ENCODE measurements around the gene SLC35G6.
"Not testable (repeated sequence)": the region's sequence is repeated elsewhere in the genome, so short reads cannot be mapped to it uniquely, and the experiment has no call there.

Gene SLC35G6

DNA sequence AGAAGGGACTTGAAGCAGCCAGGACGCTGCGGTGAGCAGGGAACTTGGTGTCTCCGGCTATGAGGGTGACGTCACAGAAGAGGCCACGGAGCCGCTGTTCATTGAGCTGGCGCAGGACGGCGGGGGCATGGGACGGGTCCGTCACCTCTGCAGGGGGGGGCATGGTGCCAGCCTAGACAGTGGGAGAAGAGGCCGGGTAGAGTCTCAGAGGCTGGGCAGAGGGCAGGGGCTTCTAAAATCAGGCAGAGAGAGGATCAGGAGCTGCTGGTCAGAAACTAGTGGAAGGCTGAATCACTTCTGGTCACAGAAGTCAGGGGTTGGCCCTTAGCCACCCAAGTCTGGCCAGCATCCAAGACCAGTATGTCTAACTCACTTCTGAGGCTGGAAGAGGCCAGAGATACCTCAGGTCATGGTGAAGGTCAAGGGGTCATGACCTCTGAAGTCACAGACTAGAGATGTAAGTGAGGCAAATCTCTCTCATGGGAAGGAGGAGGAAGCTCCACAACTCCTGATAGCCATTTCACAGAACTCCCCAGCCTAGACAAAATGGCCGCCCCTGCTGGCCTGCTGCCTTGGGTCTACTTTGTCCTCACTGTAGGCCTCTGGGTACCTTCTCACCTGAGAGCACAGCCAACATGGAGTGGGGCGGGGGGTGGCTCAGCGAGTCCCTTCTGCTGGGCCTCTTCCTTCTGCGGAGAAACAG lies 14.5 kb upstream of the SLC35G6 start:
- H3K4me3 ChIP-seq (ENCODE audit: low read length) = no peak overlapping the region

DNA sequence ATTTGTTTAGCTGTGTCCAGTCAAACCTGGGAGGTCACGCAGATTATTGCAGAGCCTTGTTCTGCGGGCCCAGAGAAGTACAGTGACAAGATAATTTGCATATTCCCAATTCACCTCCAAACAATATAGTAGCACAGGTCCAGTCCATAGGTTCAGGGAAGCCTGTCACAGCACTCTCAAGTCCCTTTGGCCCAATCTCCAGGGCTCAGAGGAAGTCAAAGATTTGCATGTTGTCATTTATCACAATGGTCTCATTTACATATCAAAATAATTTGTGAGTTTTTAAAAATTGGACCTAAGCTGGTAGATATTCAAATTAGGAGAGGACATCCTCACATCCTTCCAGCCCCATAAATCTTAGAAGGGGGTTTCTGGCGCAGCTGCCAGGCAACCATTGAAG lies 13.7 kb upstream of the SLC35G6 start:
- H3K4me3 ChIP-seq (ENCODE audit: low read length) = no peak overlapping the region
- TF ChIP-seq ZNF274 (IDR thresholded peaks at IDR 0.05; ENCODE audit: low read depth, low read length) = no peak

More for the DNA sequence above, 14.5 kb upstream of the SLC35G6 start:
- TF ChIP-seq ZNF274 (IDR thresholded peaks at IDR 0.05; ENCODE audit: low read depth, low read length) = no peak

DNA sequence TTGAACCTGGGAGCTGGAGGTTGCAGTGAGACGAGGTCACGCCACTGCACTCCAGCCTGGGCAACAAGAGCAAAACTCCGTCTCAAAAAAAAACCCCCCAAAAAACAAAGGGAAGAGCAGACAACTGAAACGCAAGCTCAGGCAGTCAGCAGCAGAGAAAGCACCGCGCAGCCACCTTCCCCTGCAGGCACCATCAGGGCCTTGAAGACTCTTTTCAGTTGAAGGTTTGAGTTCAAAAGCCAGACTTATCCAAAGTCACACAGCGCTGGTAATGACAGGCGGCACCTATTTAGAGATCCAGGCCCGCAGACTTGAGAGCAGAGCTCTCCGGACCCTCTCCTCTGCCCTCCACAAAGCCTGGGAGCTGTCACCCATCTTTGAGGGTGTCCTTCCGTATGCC lies 13.0 kb upstream of the SLC35G6 start:
- TF ChIP-seq ZNF274 (IDR thresholded peaks at IDR 0.05; ENCODE audit: low read depth, low read length) = no peak
- H3K4me3 ChIP-seq (ENCODE audit: low read length) = no peak overlapping the region

DNA sequence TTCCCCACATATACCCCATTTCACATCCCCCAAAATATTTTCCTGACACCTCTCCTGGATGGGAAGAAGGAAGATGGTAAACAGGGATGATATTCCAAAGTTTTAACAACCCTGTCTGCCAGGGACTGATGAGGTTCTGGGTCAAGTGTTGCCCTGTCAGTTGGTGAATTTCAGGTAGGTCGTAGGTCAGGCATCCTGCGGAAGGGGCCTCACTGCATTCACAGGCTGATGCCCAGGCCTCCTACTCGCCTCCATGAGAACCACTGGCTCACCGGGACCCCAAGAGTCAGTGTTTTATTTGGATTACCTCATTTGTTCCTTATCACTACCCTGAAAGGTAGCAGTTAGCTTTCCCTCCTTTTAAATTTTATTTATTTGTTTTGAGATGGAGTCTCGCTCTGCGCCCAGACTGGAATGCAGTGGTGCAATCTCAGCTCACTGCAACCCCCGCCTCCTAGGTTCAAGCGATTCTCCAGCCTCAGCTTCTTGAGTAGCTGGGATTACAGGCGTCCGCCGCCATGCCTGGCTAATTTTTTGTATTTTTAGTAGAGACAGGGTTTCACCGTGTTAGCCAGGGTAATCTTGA lies 12.3 kb upstream of the SLC35G6 start:
- no peak for TF ChIP-seq ZNF274 (IDR thresholded peaks at IDR 0.05; ENCODE audit: low read depth, low read length)
- no peak overlapping the region for H3K4me3 ChIP-seq (ENCODE audit: low read length)

DNA sequence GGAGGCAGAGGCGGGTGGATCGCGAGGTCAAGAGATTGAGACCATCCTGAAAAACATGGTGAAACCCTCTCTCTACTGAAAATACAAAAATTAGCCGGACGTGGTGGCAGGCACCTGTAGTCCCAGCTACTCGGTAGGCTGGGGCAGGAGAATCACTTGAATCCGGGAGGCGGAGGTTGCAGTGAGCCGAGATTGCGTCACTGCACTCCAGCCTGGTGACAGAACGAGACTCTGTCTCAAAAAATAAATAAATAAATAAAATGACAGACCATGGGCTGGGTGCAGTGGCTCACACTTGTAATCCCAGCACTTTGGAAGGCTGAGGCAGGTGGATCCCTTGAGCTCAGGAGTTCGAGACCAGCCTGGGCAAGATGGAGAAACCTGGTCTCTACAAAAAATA lies 11.4 kb upstream of the SLC35G6 start:
- H3K4me3 ChIP-seq (ENCODE audit: low read length) = not testable (repeated sequence)

DNA sequence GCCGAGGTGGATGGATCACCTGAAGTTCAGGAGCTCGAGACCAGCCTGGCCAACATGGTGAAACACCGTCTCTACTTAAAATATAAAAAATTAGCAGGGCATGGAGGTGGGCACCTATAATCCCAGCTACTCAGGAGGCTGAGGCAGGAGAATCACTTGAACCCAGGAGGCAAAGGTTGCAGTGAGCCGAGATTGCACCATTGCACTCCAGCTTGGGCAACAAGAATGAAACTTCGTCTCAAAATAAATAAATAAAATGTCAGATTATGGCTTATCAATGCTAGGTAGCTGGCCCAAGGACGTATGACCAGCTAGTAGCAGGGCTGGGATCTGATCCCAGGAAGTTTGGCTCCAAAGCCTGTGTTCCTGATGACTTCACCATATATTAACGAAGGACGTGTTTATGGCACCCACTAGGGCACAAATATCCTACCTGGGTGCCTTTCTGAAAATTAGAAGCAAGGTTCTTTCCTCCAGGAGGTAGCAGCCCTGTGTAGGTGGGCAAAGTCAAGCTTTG lies 10.7 kb upstream of the SLC35G6 start:
- H3K4me3 ChIP-seq (ENCODE audit: low read length) = not testable (repeated sequence)

DNA sequence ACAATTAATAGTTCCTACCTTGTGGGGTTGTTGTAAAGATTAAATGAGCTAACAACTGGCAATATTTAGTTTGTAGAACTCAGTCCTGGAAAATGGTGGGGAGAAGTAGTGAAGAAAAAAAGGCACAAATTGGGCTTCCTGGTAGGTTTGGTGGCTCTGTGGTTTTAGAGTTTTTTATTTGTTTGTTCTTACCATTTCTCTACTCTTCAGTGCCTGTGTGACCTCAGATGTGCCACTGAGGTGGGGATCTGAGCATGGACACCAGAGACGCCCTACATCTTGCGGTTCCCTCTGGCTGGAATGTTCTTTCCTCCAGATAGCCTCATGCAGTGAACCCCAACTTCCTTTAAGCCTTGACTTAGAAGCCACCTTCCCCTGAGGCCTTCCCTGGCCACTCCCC lies 9.5 kb upstream of the SLC35G6 start:
- no peak for TF ChIP-seq ZNF274 (IDR thresholded peaks at IDR 0.05; ENCODE audit: low read depth, low read length)
- no peak overlapping the region for H3K4me3 ChIP-seq (ENCODE audit: low read length)

DNA sequence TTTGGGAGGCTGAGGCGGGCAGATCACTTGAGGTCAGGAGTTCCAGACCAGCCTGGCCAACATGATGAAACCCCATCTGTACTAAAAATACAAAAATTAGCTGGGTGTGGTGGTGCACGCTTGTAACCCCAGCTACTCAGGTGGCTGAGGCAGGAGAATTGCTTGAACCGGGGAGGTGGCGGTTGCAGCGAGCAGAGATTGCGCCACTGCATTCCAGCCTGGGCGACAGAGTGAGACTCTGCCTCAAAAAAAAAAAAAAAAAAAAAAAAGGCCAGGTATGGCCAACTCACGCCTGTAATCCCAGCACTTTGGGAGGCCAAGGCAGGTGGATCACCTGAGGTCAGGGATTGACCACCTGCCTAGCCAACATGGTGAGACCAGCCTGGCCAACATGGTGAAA lies 6.5 kb upstream of the SLC35G6 start:
- H3K4me3 ChIP-seq (ENCODE audit: low read length) = not testable (repeated sequence)

DNA sequence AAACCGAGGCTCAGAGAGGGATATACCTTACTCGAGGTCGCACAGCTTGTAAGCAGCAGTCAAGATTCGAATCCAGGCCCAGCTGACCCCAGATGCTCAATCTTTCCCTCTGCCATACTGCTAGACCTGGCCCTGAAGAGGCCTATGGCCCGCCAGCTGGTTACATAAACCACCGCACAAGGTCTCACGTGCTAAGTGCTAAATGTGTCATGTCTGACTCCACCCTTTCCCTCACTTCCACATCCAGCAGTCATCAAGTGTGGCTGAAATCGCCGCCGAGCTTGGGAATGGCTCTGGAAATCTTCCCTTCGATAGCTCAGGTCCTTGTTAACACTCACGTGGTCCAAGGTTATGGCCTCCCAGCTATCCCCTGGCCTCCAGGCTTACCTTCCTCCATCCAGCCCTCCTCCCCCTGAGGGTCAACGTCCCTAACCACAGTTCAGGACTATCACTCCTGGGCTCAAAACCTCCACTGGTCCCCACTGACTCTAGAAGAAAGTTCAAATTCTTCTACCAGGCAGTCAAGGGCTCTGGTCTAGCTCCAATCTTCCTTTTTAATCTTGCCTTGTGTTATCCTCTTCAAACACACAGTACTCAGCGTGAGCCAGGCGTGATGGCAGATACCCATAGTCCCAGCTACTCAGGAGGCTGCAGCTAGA lies 5.4 kb upstream of the SLC35G6 start:
- TF ChIP-seq ZNF274 (IDR thresholded peaks at IDR 0.05; ENCODE audit: low read depth, low read length) = no peak
- no peak overlapping the region for H3K4me3 ChIP-seq (ENCODE audit: low read length)

DNA sequence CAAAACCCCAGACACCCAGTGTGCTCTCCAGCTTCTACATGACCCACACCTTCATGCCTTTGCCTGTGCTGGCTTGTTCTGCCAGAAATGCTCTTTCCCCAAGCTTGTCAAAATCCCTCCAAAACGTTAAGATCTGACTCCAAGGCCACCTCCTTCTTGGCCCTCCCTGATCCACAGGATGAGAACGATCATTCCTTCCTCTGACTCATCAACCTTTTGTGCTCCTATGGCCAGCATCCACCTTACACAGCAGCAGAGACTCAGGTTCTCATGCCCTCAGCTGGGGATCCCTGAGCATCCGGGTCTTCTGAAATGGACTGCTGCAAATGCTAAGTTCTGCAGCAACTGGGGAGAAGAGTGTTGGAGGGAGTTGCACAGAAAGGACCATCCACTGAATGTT lies 4.8 kb upstream of the SLC35G6 start:
- H3K4me3 ChIP-seq (ENCODE audit: low read length) = no peak overlapping the region
- TF ChIP-seq ZNF274 (IDR thresholded peaks at IDR 0.05; ENCODE audit: low read depth, low read length) = no peak

DNA sequence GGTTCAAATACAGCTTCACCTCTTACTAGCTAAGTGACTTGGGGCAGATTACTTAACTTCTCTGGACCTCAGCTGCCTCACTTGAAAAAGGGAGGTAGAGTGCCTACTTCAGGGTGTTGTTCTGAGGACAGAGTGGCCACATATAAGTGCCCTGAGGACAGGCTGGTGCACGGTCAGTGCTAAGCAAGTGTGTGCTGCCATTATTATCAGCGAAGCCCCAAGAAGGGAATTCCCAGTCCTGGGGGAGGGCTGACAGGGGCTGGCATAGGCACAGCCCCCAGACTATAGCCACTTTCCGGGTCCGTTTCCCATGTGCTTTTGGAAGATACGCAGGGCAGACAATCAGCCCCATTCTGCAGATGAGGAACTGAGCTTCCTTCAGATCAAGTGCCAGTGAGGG lies 4.3 kb upstream of the SLC35G6 start:
- no peak for TF ChIP-seq ZNF274 (IDR thresholded peaks at IDR 0.05; ENCODE audit: low read depth, low read length)
- H3K4me3 ChIP-seq (ENCODE audit: low read length) = no peak overlapping the region

DNA sequence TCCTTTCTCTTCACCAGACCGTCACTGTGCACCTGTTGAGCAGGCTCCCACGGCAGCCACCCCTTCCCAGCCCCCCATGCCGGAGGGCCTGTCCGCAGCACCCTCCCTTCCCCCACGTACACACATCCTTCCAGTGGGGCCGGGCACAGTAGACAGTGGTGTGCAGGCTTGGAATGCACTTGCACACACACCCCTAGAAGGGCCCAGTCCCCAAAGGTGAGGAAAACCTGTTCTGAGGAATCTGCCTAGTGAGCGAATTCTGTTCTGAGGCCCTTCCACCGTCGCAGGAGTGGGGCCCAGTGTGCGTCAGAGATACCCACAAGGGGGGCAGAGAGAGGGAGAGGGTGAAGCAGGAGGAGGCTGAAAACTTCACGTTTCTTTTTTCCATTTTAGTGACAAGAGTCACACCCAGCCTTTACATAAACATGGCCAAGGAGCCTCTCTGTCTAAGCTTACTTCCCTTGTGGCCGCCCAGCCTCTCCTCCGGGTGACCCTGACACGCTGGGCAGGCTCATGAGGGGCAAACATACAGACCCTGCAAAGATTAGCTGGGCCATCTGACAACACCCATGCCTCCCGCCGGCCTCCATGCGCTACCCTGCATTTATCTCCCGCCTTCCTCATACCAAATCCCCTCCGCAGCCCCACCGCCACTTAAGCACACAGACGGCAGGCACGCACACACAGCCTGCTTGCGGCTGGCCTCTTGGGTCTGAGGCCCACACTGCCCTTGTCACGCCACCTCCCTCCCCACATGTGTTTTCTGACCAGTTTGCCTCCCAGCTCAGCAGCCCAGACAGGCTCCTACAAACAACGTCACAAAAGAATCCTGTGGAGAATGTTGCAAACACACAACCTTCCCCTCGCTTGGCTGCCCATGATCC lies 3.6 kb upstream of the SLC35G6 start:
- no peak overlapping the region; the same call in 1 of the 2 replicates for H3K4me3 ChIP-seq (ENCODE audit: low read length)
- no peak for TF ChIP-seq ZNF274 (IDR thresholded peaks at IDR 0.05; ENCODE audit: low read depth, low read length)

DNA sequence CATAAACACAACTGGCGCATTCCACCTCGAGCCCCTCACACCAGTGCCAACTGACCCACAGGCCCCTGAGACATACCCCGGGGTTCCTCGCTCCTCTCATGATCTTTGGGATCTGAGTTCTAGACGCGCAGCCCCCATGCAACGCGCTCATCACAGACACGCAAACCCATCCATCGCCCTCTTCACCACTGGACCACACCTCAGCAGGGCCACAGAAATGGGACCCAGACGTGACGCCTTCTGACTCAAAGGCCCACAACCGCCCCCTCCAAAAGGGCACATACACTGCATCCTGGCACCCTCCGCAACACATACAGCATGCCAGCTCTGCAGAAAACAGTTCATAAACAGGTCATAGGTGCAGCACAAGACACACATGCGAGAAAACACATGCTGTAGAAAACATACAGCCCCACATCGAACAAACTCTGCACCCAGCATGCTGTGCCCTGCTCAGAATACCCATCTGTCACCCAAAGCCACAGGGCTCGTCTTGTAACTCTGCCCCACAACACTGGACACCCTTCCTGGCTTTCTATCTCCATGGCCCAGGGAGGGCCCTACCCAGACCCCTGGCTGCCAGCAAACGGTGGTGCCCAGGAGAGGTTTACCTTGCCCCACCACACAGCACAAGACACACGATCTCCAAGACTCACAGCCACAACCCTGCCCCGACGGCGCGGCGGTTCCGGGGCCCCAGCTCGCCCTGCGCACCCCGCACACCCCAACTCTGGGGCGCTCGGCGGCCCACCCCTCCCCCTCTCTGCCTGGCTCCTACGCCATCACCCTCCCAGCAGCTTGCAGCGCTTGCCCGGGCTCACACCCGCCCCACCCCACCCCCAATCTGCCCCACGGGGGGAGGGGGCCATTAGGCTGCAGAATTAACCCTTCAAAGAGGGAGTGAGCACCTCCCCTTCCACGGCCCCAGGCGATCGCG lies 2.7 kb upstream of the SLC35G6 start:
- H3K4me3 ChIP-seq (ENCODE audit: low read length) = peak overlapping the region; percentile 85
- no peak for TF ChIP-seq ZNF274 (IDR thresholded peaks at IDR 0.05; ENCODE audit: low read depth, low read length)
